K562 (cell line): ENCODE results near the gene CTNNB1. TPM values are rescaled to one million over a fixed set of nuclear protein-coding genes. Genes with fewer than 3 reads are reported as not detected.

Experiments used
- ATAC-seq: fragments of 200-7000 bp; cut with Tn5 transposase; 3 replicates; pipeline ENCODE4 v1.9.1; 2020; ENCODE audit warnings: moderate library complexity
- BruUV-seq: library from RNA; stranded (reverse); fragments of 400-500 nt; replicated peaks from 2 replicates; lab custom pipeline; 2021; lab: Mats Ljungman, UMichigan
- CTCF ChIA-PET: fragments of 300-600 bp; formaldehyde crosslinking; extraction: SDS; loops from one replicate; lab custom pipeline; 2021; ENCODE audit warnings: low intra/inter-chr PET ratio; lab: Yijun Ruan, JAX
- POLR2A ChIA-PET: fragments of 300-600, 350-650 bp; sonication (Branson Sonifier 250); formaldehyde crosslinking; extraction: SDS; loops from one replicate; lab custom pipeline; 2021; ENCODE audit warnings: antibody characterized with exemption, inconsistent platforms; lab: Yijun Ruan, JAX
- DNase-seq, 4 experiments: peaks; one replicate each; pipeline versions ENCODE4 v3.0.0 to v3.0.0-alpha.2; 2011 to 2018; ENCODE audit warnings: low spot score in 3 of 4, mixed read lengths in 3 of 4; ENCODE audit errors: extremely low read depth in 1 of 4
- FAIRE-seq: peaks from 2 replicates; lab custom pipeline; 2011; peaks lifted over from hg19 to GRCh38; lab: Jason Lieb, UNC
- H2AFZ ChIP-seq: 2 replicates; pipeline ENCODE4 v1.6.0; 2011; ENCODE audit warnings: low read depth, low read length, control low read depth, inconsistent platforms
- H3K27ac ChIP-seq: fragments of 200-600 bp; 3 replicates; pipeline ENCODE4 v1.8.0; 2011; ENCODE audit warnings: low read depth, mild to moderate bottlenecking, control low read depth, inconsistent platforms, low read length, moderate library complexity, mixed read lengths; ENCODE audit errors: extremely low read depth
- H3K27me3 ChIP-seq, 2 experiments: fragments of 300-600 bp in 1 of 2; 2 replicates in 1 of 2; 3 replicates in 1 of 2; pipeline versions ENCODE4 v1.6.0 to v1.8.0; 2011; ENCODE audit warnings: inconsistent platforms in 2 of 2, low read length in 2 of 2, mild to moderate bottlenecking in 1 of 2, mixed read lengths in 1 of 2, moderate library complexity in 1 of 2; ENCODE audit not compliant: control insufficient read depth in 2 of 2, insufficient read depth in 2 of 2
- H3K36me3 ChIP-seq: fragments of 300-600 bp; 3 replicates; pipeline ENCODE4 v1.8.0; 2011; ENCODE audit warnings: mild to moderate bottlenecking, low read length, inconsistent platforms; ENCODE audit not compliant: control insufficient read depth, insufficient read depth
- H3K4me1 ChIP-seq, 2 experiments: fragments of 200-600 bp in 1 of 2; replicated peaks in 1 of 2; 2 replicates in 1 of 2; 3 replicates in 1 of 2; pipeline versions ENCODE4 v1.5.1 to v1.8.0; 2011; ENCODE audit warnings: inconsistent platforms in 2 of 2, low read length in 2 of 2, mild to moderate bottlenecking in 1 of 2, mixed read lengths in 1 of 2, moderate library complexity in 1 of 2; ENCODE audit not compliant: control insufficient read depth in 2 of 2, insufficient read depth in 2 of 2
- H3K4me2 ChIP-seq: 2 replicates; pipeline ENCODE4 v1.6.1; 2011; ENCODE audit warnings: low read length, control low read depth, inconsistent platforms, mixed read lengths; ENCODE audit not compliant: insufficient read depth
- H3K4me3 ChIP-seq: fragments of 200-600 bp; sonication (generic), shearing (Covaris generic); 2 replicates; pipeline ENCODE4 v1.5.1; 2016; ENCODE audit warnings: control low read depth, inconsistent platforms
- H3K79me2 ChIP-seq: fragments of 200-600 bp; 3 replicates; pipeline ENCODE4 v1.8.0; 2011; ENCODE audit warnings: low read length, inconsistent platforms; ENCODE audit not compliant: control insufficient read depth, insufficient read depth
- H3K9ac ChIP-seq, 2 experiments: 2 replicates each; pipeline versions ENCODE4 v1.6.0 to v1.6.1; 2011; ENCODE audit warnings: low read depth in 2 of 2, low read length in 2 of 2, control low read depth in 1 of 2, inconsistent platforms in 1 of 2, mild to moderate bottlenecking in 1 of 2, mixed read lengths in 1 of 2; ENCODE audit not compliant: insufficient read depth in 1 of 2
- H3K9me1 ChIP-seq: one replicate; pipeline ENCODE4 v1.6.0; 2011; ENCODE audit warnings: inconsistent platforms, mild to moderate bottlenecking, low read length, moderate library complexity; ENCODE audit not compliant: control insufficient read depth, insufficient read depth
- H3K9me3 ChIP-seq: replicated peaks from 2 replicates; pipeline ENCODE4 v1.5.1; 2011; ENCODE audit warnings: low read depth, low read length, inconsistent platforms; ENCODE audit not compliant: control insufficient read depth, insufficient read depth
- H4K20me1 ChIP-seq: replicated peaks from 2 replicates; pipeline ENCODE4 v1.6.1; 2011; ENCODE audit warnings: low read length, inconsistent platforms, mixed read lengths; ENCODE audit not compliant: control insufficient read depth, insufficient read depth
- ARNT ChIP-seq, 2 experiments: fragments of 450-650 bp; IDR thresholded peaks; 2 replicates each; pipeline ENCODE4 v1.6.1; 2016; ENCODE audit warnings: mild to moderate bottlenecking in 1 of 2
- BACH1 ChIP-seq: fragments of 200-800 bp; sonication (Bioruptor generic); IDR thresholded peaks from 2 replicates; pipeline ENCODE4 v1.6.1; 2016; ENCODE audit warnings: missing genetic modification characterization, missing compliant biosample characterization
- BRF1 ChIP-seq: IDR thresholded peaks from 3 replicates; pipeline ENCODE4 v1.6.1; 2011; ENCODE audit warnings: borderline replicate concordance, mild to moderate bottlenecking; ENCODE audit not compliant: insufficient read length; ENCODE audit errors: extremely low read depth
- DNMT1 ChIP-seq: fragments of 450-650 bp; IDR thresholded peaks from 2 replicates; pipeline ENCODE4 v1.6.1; 2016; ENCODE audit warnings: antibody characterized with exemption, mild to moderate bottlenecking
- KDM5B ChIP-seq: fragments of 200-600 bp; sonication (generic); IDR thresholded peaks from 2 replicates; pipeline ENCODE4 v1.6.1; 2012; ENCODE audit warnings: low read depth, mild to moderate bottlenecking, moderate library complexity, low read length, control low read depth, inconsistent platforms; ENCODE audit not compliant: insufficient replicate concordance
- TEAD1 ChIP-seq, 2 experiments: fragments of 450-650 bp in 1 of 2; sonication (generic) in 1 of 2; formaldehyde crosslinking; IDR thresholded peaks; 2 replicates each; pipeline versions ENCODE4 v1.4.0 to v1.8.0; 2020 to 2022; ENCODE audit warnings: mild to moderate bottlenecking in 2 of 2, missing genetic modification reagents in 1 of 2
- ZNF121 ChIP-seq: sonication (generic); formaldehyde crosslinking; conservative IDR thresholded peaks from 2 replicates; pipeline ENCODE4 v1.8.0; 2022; ENCODE audit warnings: missing genetic modification reagents
- ZNF41 ChIP-seq: fragments of 250-450 bp; sonication (Bioruptor Pico); conservative IDR thresholded peaks from 2 replicates; pipeline ENCODE4 v1.4.0; 2020; ENCODE audit warnings: mild to moderate bottlenecking
- WGBS: fragments of 100-300 bp; shearing (Covaris generic); methylation state at CpG from one replicate; pipeline ENCODE4 v1.1.6; 2016; ENCODE audit warnings: low coverage, mixed read lengths; ENCODE audit not compliant: insufficient coverage; ENCODE audit errors: missing lambda C conversion rate; 5-methylcytosine and 5-hydroxymethylcytosine counted together
- in situ Hi-C: fragments of 300-500 bp; cut with MboI; formaldehyde crosslinking; loops from 4 replicates; pipeline ENCODE4 v1.15.0; 2018; ENCODE audit warnings: inconsistent platforms, mixed read lengths
- intact Hi-C: fragments of 100-400 bp; cut with micrococcal nuclease; formaldehyde crosslinking; loops from 2 replicates; pipeline ENCODE4 v1.14.2; 2022
- polyA plus RNA-seq, 8 experiments: library from polyadenylated mRNA; depleted of rRNA in 4 of 8; stranded (reverse) in 5 of 8; unstranded in 3 of 8; fragments of >200 nt; fragmentation: Nextera tagmentation in 2 of 8; fragmentation: Illumina TruSeq in 1 of 8; extraction: Ambion mirVana in 2 of 8; extraction: Trizol in 1 of 8; gene quantifications; 2 replicates each; pipeline versions ENCODE4 v1.2.1 to v1.2.3, GENCODE V29; 2011 to 2014; ENCODE audit warnings: inconsistent platforms in 1 of 8, missing spikeins in 1 of 8
- total RNA-seq, 7 experiments: library from RNA; depleted of rRNA in 6 of 7; stranded (reverse); fragments of >200 nt in 6 of 7; fragmentation: Illumina TruSeq in 2 of 7; extraction: Trizol in 2 of 7; gene quantifications; 2 replicates each; pipeline versions ENCODE4 v1.2.1 to v1.2.3, GENCODE V29; 2011 to 2021; ENCODE audit warnings: low replicate concordance in 1 of 7
- TF ChIP-seq, protein P1 (sequence below): sonication (generic); formaldehyde crosslinking; IDR thresholded peaks from 2 replicates; pipeline ENCODE4 v1.8.0; 2022; ENCODE audit warnings: missing genetic modification reagents, mild to moderate bottlenecking, borderline replicate concordance
- TF ChIP-seq, protein P2 (sequence below): fragments of 250-450 bp; sonication (Bioruptor Pico); IDR thresholded peaks from 2 replicates; pipeline ENCODE4 v1.4.0; 2020; ENCODE audit warnings: mild to moderate bottlenecking, moderate library complexity
- TF ChIP-seq, protein P3 (sequence below): fragments of 250-450 bp; sonication (Bioruptor Pico); IDR thresholded peaks from 2 replicates; pipeline ENCODE4 v1.8.0; 2021; ENCODE audit warnings: mild to moderate bottlenecking, moderate library complexity

Gene CTNNB1
- total and polyA plus RNA-seq, 9 of the 15 experiments (the other 6 are each of a cell fraction or from before 2014, with no cell fraction given), result 44.3 to 193 (median 154) TPM

DNA sequence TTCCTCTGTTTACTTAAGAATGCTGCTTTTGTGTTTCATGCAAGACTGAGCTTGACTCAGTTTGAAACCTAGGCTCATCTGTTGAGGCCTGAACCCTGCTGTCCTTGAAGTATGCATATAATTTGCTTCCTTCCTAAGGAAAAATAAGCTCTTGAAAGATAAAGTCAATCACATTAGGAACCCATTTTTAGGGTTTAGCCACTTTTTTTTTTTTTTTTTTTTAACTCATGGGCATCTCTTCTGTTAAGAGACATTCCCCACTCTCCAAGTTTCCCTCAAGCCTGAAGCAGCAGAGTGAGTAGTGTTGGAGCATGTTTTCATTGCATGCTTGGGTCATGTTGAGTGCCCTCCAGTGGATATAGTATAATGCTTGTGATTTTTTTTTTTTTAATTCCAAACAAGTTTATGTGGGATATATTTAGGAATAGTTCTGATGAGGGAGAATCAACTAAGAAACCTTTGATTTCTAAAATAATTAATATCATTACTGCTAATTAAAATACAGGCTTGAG, 3.6 kb downstream of the CTNNB1 start (continued):
- TF ChIP-seq, protein P1, sequence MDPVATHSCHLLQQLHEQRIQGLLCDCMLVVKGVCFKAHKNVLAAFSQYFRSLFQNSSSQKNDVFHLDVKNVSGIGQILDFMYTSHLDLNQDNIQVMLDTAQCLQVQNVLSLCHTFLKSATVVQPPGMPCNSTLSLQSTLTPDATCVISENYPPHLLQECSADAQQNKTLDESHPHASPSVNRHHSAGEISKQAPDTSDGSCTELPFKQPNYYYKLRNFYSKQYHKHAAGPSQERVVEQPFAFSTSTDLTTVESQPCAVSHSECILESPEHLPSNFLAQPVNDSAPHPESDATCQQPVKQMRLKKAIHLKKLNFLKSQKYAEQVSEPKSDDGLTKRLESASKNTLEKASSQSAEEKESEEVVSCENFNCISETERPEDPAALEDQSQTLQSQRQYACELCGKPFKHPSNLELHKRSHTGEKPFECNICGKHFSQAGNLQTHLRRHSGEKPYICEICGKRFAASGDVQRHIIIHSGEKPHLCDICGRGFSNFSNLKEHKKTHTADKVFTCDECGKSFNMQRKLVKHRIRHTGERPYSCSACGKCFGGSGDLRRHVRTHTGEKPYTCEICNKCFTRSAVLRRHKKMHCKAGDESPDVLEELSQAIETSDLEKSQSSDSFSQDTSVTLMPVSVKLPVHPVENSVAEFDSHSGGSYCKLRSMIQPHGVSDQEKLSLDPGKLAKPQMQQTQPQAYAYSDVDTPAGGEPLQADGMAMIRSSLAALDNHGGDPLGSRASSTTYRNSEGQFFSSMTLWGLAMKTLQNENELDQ (CRISPR knock-in tag), result no peak

DNA sequence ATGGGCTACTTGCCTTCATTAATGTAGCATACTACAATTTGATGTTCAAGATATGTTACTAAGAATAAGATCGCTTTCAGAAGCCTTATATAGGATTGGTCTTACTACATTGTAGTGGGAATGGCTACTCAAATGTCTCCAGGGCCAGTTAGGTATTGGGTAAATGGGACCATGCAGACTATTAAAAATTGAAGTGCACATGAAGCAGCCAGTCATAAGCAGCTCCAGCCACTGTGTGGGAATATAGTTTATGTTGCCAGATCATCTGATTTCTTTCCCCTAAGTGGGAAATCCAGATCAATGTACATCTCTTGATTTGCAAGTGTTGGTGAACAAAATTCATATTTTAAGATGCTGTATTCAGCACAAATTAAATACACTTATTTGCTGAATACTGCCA, 5.1 kb downstream of the CTNNB1 start:
- Histone ChIP-seq H3K27me3 (no peaks in the 10 kb centered on the region), H3K9ac (no peak overlapping the region), H2AFZ (no peak overlapping the region), H3K4me2 (no peak overlapping the region), H3K4me1 (peaks cover 7 to 43% of the 10 kb centered on the region in 2 experiments; a peak in 4 of 5 replicates), H3K9me3 (no peaks in the 10 kb centered on the region), H3K36me3 (no peaks in the 10 kb centered on the region), H3K79me2 (peaks cover 99% of the 10 kb centered on the region), H3K27ac (no peak overlapping the region), H4K20me1 (peaks cover 85% of the 10 kb centered on the region), H3K9me1 (no peaks in the 10 kb centered on the region), H3K4me3 (no peak overlapping the region)
- ATAC-seq (no peak), FAIRE-seq (no peak), DNase-seq (no peak)
- CTCF ChIA-PET, result no interaction called here
- no TSS peak for BruUV-seq
- TF ChIP-seq, protein P2, sequence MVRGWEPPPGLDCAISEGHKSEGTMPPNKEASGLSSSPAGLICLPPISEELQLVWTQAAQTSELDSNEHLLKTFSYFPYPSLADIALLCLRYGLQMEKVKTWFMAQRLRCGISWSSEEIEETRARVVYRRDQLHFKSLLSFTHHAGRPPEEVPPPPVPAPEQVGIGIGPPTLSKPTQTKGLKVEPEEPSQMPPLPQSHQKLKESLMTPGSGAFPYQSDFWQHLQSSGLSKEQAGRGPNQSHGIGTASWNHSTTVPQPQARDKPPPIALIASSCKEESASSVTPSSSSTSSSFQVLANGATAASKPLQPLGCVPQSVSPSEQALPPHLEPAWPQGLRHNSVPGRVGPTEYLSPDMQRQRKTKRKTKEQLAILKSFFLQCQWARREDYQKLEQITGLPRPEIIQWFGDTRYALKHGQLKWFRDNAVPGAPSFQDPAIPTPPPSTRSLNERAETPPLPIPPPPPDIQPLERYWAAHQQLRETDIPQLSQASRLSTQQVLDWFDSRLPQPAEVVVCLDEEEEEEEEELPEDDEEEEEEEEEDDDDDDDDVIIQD, result no peak
- TF ChIP-seq TEAD1 (CRISPR knock-in tag; IDR thresholded peaks at IDR 0.05), result no peak
- no peak for TF ChIP-seq BACH1 (tag)
- TF ChIP-seq, protein P3, sequence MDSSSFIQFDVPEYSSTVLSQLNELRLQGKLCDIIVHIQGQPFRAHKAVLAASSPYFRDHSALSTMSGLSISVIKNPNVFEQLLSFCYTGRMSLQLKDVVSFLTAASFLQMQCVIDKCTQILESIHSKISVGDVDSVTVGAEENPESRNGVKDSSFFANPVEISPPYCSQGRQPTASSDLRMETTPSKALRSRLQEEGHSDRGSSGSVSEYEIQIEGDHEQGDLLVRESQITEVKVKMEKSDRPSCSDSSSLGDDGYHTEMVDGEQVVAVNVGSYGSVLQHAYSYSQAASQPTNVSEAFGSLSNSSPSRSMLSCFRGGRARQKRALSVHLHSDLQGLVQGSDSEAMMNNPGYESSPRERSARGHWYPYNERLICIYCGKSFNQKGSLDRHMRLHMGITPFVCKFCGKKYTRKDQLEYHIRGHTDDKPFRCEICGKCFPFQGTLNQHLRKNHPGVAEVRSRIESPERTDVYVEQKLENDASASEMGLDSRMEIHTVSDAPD (CRISPR knock-in tag), result no peak
- TF ChIP-seq BRF1, result no peak
- no peak for TF ChIP-seq DNMT1
- no peak for TF ChIP-seq ARNT (IDR thresholded peaks at IDR 0.05)
- no peak for TF ChIP-seq ZNF41 (CRISPR knock-in tag)
- TF ChIP-seq KDM5B, result no peak
- no peak for TF ChIP-seq ZNF121 (CRISPR knock-in tag)
- in situ Hi-C loops, result no loop called here
- 68% methylated on average over 1 of the region's 1 CpG for WGBS
- POLR2A ChIA-PET, result interaction anchor here (0.6 kb wide), 1 partner anchor 903 kb away, joined by 3 read pairs; no protein-coding TSS in a partner anchor
- intact Hi-C loops, result loop anchor here (10.0 kb wide), 1 partner anchor 620 kb away; no protein-coding TSS in a partner anchor
